Measurements from ENCODE around the gene ARL5A. TPM values are rescaled to one million over a fixed set of nuclear protein-coding genes. Genes with fewer than 3 reads are reported as not detected.
"Not testable (repeated sequence)": the region's sequence is repeated elsewhere in the genome, so short reads cannot be mapped to it uniquely, and the experiment has no call there.

The ARL5A gene
- total RNA-seq (10 to 100 TPM; 14.6 to 27.5 (median 18.4) TPM), polyA plus RNA-seq (1 to 10 TPM; 4.6 to 6.6 TPM)

GRCh38 chr2:151828143-151828889, at the start of gene ARL5A:
TSS of gene ARL5A (minus strand) at chr2:151828421. CDS start at chr2:151828176, 245 bp downstream.
- DNase-seq: peak; percentile 94 to 98 (median 97)

GRCh38 chr2:151875631-151876030, 47.4 kb upstream of the ARL5A start:
- WGBS, 2 donors: 59 to 88% methylated on average over 2 to 20 of the region's 34 CpGs
- H3K9me3 ChIP-seq; H3K27ac ChIP-seq; H3K36me3 ChIP-seq; H3K4me1 ChIP-seq; FAIRE-seq; H3K4me3 ChIP-seq; DNase-seq; intact Hi-C loops (cut with DNase I); H3K27me3 ChIP-seq; ATAC-seq: not testable (repeated sequence)

More at GRCh38 chr2:151828143-151828889, at the start of gene ARL5A:
- no peaks in the 10 kb centered on the region for H3K9me3 ChIP-seq
- H3K4me3 ChIP-seq: peak within 1 kb of the TSS; percentile 80 to 90 (median 82)
- no peak for TF ChIP-seq CTCF (IDR thresholded peaks at IDR 0.05)
- H3K4me1 ChIP-seq: peaks cover under 1 to 23% (median 17%) of the 10 kb centered on the region in 3 donors
- 0% methylated on average over 48 to 64 of the region's 64 CpGs for WGBS, 2 donors
- intact Hi-C loops (cut with DNase I): no loop called here
- no peaks in the 10 kb centered on the region for H3K27me3 ChIP-seq
- FAIRE-seq (no peak), ATAC-seq (peak; percentile 95 to 99 (median 98))
- H3K27ac ChIP-seq: peak within 1 kb of the TSS; percentile 57 to 87 (median 76)
- H3K36me3 ChIP-seq: no peaks in the 10 kb centered on the region

- no peaks in the 10 kb centered on the region for H3K27me3 ChIP-seq
- TF ChIP-seq CTCF (IDR thresholded peaks at IDR 0.05): no peak
- H3K4me1 ChIP-seq: no peaks in the 10 kb centered on the region
- intact Hi-C loops (cut with DNase I): no loop called here
- H3K9me3 ChIP-seq: no peaks in the 10 kb centered on the region
- H3K36me3 ChIP-seq: no peaks in the 10 kb centered on the region
- no peak for ATAC-seq
- DNase-seq: no peak
- no peak overlapping the region for H3K4me3 ChIP-seq
- H3K27ac ChIP-seq: no peak overlapping the region
- WGBS, 2 donors: 89 to 90% methylated on average over 3 of the region's 3 CpGs
- no peak for FAIRE-seq
Measured at GRCh38 chr2:151872463-151872862, 44.2 kb upstream of the ARL5A start.

- no peak for ATAC-seq
- intact Hi-C loops (cut with DNase I): no loop called here
- FAIRE-seq: no peak
- WGBS, 2 donors: 65 to 69% methylated on average over 5 of the region's 5 CpGs
- DNase-seq: no peak
- Histone ChIP-seq H3K4me1 (no peaks in the 10 kb centered on the region), H3K4me3 (no peak overlapping the region), H3K36me3 (no peaks in the 10 kb centered on the region), H3K27ac (no peak overlapping the region), H3K27me3 (no peaks in the 10 kb centered on the region), H3K9me3 (no peaks in the 10 kb centered on the region)
- TF ChIP-seq CTCF (IDR thresholded peaks at IDR 0.05): no peak
Measured at GRCh38 chr2:151869291-151869690, 41.1 kb upstream of the ARL5A start.

GRCh38 chr2:151862700-151863099, 34.5 kb upstream of the ARL5A start:
- Histone ChIP-seq H3K27me3 (no peaks in the 10 kb centered on the region), H3K9me3 (no peaks in the 10 kb centered on the region), H3K4me3 (no peak overlapping the region), H3K36me3 (no peaks in the 10 kb centered on the region), H3K4me1 (no peaks in the 10 kb centered on the region), H3K27ac (no peak overlapping the region)
- intact Hi-C loops (cut with DNase I): no loop called here
- DNase-seq (no peak), FAIRE-seq (no peak), ATAC-seq (no peak)
- TF ChIP-seq CTCF (IDR thresholded peaks at IDR 0.05): no peak
- 91 to 94% methylated on average over 5 of the region's 5 CpGs for WGBS, 2 donors

Data from pancreas (tissue), 10 donors.